Muscle of leg (tissue), 11 donors: ENCODE measurements around the gene C21orf58. TPM values are rescaled to one million over a fixed set of nuclear protein-coding genes. Genes with fewer than 3 reads are reported as not detected.
A peak's percentile ranks its signal among the peaks of the same experiment; 100 is the strongest.

Experiments used
- DNase-seq: peaks from one replicate; pipeline ENCODE4 v3.0.0; 2013
- H3K27ac ChIP-seq: one replicate; pipeline ENCODE4 v1.5.1; 2013; ENCODE audit warnings: mild to moderate bottlenecking, low read length, control low read depth
- H3K27me3 ChIP-seq: one replicate; pipeline ENCODE4 v1.6.1; 2013; ENCODE audit warnings: low read length; ENCODE audit not compliant: control insufficient read depth, insufficient read depth
- H3K36me3 ChIP-seq: one replicate; pipeline ENCODE4 v1.6.1; 2013; ENCODE audit warnings: low read length; ENCODE audit not compliant: control insufficient read depth, insufficient read depth
- H3K4me1 ChIP-seq: one replicate; pipeline ENCODE4 v1.6.1; 2013; ENCODE audit warnings: low read length; ENCODE audit not compliant: control insufficient read depth, insufficient read depth
- H3K4me3 ChIP-seq: one replicate; pipeline ENCODE4 v1.5.1; 2013; ENCODE audit warnings: low read length, control low read depth
- H3K9me3 ChIP-seq: replicated peaks from 2 replicates; pipeline ENCODE4 v1.6.1; 2013; ENCODE audit warnings: low read depth, low read length; ENCODE audit not compliant: control insufficient read depth
- WGBS: methylation state at CpG from one replicate; pipeline ENCODE4 v1.1.5; 2013; ENCODE audit warnings: missing lambda C conversion rate; ENCODE audit not compliant: insufficient coverage; 5-methylcytosine and 5-hydroxymethylcytosine counted together
- polyA plus RNA-seq, 8 donors: library from polyadenylated mRNA; unstranded; fragments of 120-200 nt; gene quantifications; one replicate each; pipeline versions ENCODE4 v1.2.1 to v1.2.3, GENCODE V29; 2013; ENCODE audit warnings: inconsistent platforms in 1 of 8, low replicate concordance in 1 of 8; ENCODE audit not compliant: insufficient read length in 8 of 8, insufficient read depth in 1 of 8
- total RNA-seq: library from RNA; stranded (reverse); fragments of 120-200 nt; gene quantifications from one replicate; pipeline ENCODE4 v1.2.4, GENCODE V29; 2013

The C21orf58 gene
- total and polyA plus RNA-seq, 9 donors: 4.0 to 11.9 (median 7.3) TPM

- no peaks in the 10 kb centered on the region for H3K9me3 ChIP-seq
- H3K36me3 ChIP-seq: peaks cover 88% of the 10 kb centered on the region
- H3K4me3 ChIP-seq: no peak overlapping the region
- H3K27ac ChIP-seq: no peak overlapping the region
- H3K27me3 ChIP-seq: no peaks in the 10 kb centered on the region
- WGBS: 97% methylated on average over 12 of the region's 13 CpGs
- no peak for DNase-seq
- H3K4me1 ChIP-seq: no peaks in the 10 kb centered on the region
Observed at GRCh38 chr21:46354518-46354917, 30.8 kb upstream of the C21orf58 start.

GRCh38 chr21:46354046-46354445, 30.4 kb upstream of the C21orf58 start:
- Histone ChIP-seq H3K36me3 (peaks cover 93% of the 10 kb centered on the region), H3K4me1 (no peaks in the 10 kb centered on the region), H3K27ac (no peak overlapping the region), H3K9me3 (no peaks in the 10 kb centered on the region), H3K27me3 (no peaks in the 10 kb centered on the region), H3K4me3 (no peak overlapping the region)
- 88% methylated on average over 15 of the region's 16 CpGs for WGBS
- no peak for DNase-seq

GRCh38 chr21:46352913-46353312, 29.2 kb upstream of the C21orf58 start:
- no peak overlapping the region for H3K4me3 ChIP-seq
- no peaks in the 10 kb centered on the region for H3K4me1 ChIP-seq
- no peaks in the 10 kb centered on the region for H3K27me3 ChIP-seq
- no peak overlapping the region for H3K27ac ChIP-seq
- no peaks in the 10 kb centered on the region for H3K9me3 ChIP-seq
- WGBS: 88% methylated on average over 11 of the region's 14 CpGs
- H3K36me3 ChIP-seq: peaks cover 98% of the 10 kb centered on the region
- DNase-seq: no peak

GRCh38 chr21:46352164-46352515, 28.5 kb upstream of the C21orf58 start:
- no peak overlapping the region for H3K4me3 ChIP-seq

DNA sequence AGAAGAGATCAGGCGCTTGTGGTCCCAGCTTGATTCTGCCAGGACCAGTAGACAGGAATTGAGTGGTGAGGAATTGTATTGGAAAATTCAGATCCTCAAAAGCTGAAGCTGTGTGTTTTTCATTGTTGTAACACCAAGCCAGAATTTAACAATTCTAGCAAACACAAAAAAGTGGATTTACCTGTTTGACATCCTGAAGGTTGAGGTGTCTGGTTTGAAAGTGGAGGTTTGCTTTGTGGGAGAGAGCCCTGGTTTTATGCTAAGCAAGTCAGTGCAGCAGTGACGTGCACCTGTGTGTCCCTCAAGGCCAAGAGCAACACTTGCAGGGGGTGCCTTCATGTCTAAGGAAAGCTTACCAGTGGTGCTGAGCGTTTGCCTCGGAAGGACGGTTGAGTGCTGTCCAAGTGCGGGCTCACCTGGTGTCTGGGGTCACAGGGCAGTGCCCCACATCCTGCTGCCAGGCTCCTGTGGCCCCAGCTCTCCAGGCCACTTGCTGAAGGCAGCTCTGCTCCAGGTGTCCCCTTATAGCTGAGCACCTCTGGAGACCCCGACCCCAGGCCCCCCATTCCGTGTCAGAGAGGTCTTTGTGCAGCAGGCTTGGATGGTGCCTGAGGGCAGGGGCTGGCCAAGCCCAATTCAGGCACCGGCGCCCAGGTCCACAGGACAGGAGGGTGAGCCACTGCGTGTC, 27.9 kb upstream of the C21orf58 start:
- Histone ChIP-seq H3K4me3 (no peak overlapping the region), H3K27me3 (no peaks in the 10 kb centered on the region), H3K9me3 (no peaks in the 10 kb centered on the region), H3K36me3 (peaks cover 98% of the 10 kb centered on the region), H3K4me1 (no peaks in the 10 kb centered on the region), H3K27ac (no peak overlapping the region)
- DNase-seq: no peak
- 86% methylated on average over 9 of the region's 11 CpGs for WGBS

More at GRCh38 chr21:46352164-46352515, 28.5 kb upstream of the C21orf58 start:
- Histone ChIP-seq H3K4me1 (no peaks in the 10 kb centered on the region), H3K36me3 (peaks cover 98% of the 10 kb centered on the region), H3K9me3 (no peaks in the 10 kb centered on the region), H3K27me3 (no peaks in the 10 kb centered on the region), H3K27ac (no peak overlapping the region)
- no peak for DNase-seq
- WGBS: 91% methylated on average over 11 of the region's 11 CpGs

DNA sequence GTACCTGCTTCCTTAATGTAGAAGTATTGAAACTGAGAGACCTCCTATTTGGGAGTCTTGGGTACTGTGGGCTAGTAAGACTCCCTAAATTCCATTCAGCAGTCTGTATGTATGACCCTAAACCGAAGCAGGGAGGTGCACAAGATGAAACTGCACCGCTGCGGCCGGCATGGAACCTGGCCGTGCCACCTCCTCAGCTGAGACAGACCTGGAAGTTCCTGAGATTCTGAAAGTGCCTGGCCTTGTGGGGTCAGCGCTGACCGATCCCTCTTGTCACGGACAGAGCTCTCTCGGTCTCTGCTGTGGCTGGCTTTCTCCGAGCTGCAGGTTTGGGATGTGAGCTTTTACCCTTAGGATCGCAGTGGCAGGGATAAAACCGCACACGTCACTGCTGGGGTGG, 27.3 kb upstream of the C21orf58 start:
- H3K4me3 ChIP-seq: no peak overlapping the region
- 93% methylated on average over 13 of the region's 13 CpGs for WGBS
- no peaks in the 10 kb centered on the region for H3K27me3 ChIP-seq
- H3K4me1 ChIP-seq: no peaks in the 10 kb centered on the region
- DNase-seq: no peak
- no peak overlapping the region for H3K27ac ChIP-seq
- peaks cover 98% of the 10 kb centered on the region for H3K36me3 ChIP-seq
- H3K9me3 ChIP-seq: no peaks in the 10 kb centered on the region

DNA sequence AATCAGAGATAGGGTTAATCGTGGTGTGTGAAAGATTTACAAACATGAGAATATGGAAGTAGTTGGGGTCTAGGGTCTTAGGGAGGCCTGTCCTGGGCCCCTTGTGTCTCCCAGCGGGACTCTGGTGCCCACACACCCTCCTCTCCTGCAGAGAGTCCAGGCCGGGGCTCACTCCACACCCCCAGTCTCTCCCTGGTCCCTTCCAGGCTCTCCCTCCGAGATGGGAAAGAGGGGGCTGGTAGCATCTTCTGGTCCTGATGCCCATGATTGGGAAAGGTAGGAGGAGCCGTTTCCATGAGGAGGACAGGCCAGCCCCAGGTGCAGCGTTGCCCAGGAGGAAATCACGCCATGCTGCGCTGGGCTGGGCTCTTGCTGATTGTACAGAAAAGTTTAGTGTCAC, 26.9 kb upstream of the C21orf58 start:
- H3K4me1 ChIP-seq: no peaks in the 10 kb centered on the region

DNA sequence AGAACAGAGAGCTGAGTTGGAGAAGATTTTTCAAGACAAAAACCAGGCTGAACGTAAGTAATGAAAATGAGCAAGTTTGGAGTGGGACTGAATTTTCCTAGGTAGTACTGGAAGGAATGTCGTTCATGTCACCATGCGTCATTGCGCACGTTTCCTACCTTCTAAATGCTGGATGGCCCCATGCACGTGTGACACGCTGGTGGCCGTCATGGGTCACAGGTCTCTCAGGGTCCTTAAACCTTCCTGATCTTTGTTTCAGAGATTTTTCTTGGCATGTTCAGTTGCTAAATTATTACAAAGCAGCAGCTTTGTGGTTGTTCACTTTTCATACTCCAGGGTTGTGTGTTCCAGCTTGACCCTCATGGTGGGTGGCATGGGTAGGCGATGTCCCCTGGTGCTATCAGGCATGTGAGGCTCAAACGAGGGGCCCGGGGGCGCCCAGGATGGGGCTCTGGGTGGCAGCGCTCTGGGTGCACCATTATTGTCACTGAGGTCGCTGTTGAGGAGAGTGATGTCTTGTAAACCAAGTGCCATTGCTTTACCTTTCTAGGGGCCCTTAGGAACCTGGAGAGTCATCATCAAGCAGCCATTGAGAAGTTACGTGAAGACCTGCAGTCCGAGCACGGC, 25.6 kb upstream of the C21orf58 start:
- no peak for DNase-seq
- WGBS: 95% methylated on average over 15 of the region's 17 CpGs
- H3K4me1 ChIP-seq: no peaks in the 10 kb centered on the region
- peaks cover 94% of the 10 kb centered on the region for H3K36me3 ChIP-seq
- H3K27ac ChIP-seq: no peak overlapping the region
- no peak overlapping the region for H3K4me3 ChIP-seq
- no peaks in the 10 kb centered on the region for H3K9me3 ChIP-seq
- no peaks in the 10 kb centered on the region for H3K27me3 ChIP-seq

More for the DNA sequence above, 26.9 kb upstream of the C21orf58 start:
- Histone ChIP-seq H3K27ac (no peak overlapping the region), H3K36me3 (peaks cover 98% of the 10 kb centered on the region), H3K27me3 (no peaks in the 10 kb centered on the region), H3K4me3 (no peak overlapping the region), H3K9me3 (no peaks in the 10 kb centered on the region)
- WGBS: 96% methylated on average over 5 of the region's 8 CpGs
- DNase-seq: no peak

DNA sequence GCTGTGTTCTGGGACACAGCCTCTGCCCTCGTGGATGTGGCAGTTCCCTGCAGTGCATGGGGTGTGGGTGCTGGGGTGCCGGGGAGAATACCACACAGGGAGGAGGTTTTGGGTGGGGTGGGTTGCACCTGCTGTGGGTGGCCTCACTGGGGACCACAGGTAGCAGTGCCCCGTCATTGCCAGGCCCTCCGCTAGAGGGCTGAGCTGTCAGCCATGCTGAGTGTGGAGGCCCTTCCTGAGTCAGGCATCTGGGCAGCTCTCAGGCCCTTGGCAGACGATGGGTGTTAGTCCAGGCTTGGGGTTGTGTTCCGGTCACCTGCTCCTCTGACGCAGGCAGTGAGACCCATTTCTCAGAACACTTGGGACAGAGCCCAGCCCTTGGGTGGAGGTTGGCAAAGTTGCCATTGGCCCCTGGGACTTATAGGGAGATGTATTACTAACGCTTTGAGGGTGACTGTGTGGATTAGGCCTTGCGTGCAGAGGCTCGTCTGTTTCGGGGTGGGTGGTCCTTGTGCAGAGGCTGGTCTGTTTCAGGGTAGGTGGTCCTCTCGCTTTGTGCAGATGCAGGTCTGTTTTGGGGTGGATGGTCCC, 24.2 kb upstream of the C21orf58 start:
- no peaks in the 10 kb centered on the region for H3K4me1 ChIP-seq
- no peak overlapping the region for H3K4me3 ChIP-seq
- 69% methylated on average over 11 of the region's 12 CpGs for WGBS
- H3K27ac ChIP-seq: no peak overlapping the region
- H3K9me3 ChIP-seq: no peaks in the 10 kb centered on the region
- H3K27me3 ChIP-seq: no peaks in the 10 kb centered on the region
- peak; percentile 24 for DNase-seq
- H3K36me3 ChIP-seq: peaks cover 82% of the 10 kb centered on the region

- peaks cover 75% of the 10 kb centered on the region for H3K36me3 ChIP-seq
- WGBS: 87% methylated on average over 4 of the region's 10 CpGs
- no peaks in the 10 kb centered on the region for H3K4me1 ChIP-seq
- no peak for DNase-seq
- H3K4me3 ChIP-seq: no peak overlapping the region
- H3K27ac ChIP-seq: no peak overlapping the region
- H3K27me3 ChIP-seq: no peaks in the 10 kb centered on the region
- H3K9me3 ChIP-seq: no peaks in the 10 kb centered on the region
Observed at GRCh38 chr21:46347203-46347550, 23.5 kb upstream of the C21orf58 start.
